AG08395 (cell line): ENCODE data around the gene LFNG.
A peak's percentile ranks its signal among the peaks of the same experiment; 100 is the strongest.

Experiments used
- DNase-seq: peaks from one replicate; pipeline ENCODE4 v3.0.0; 2012; ENCODE audit warnings: mixed read lengths, low spot score

The LFNG gene

GRCh38 chr7:2503056-2503941, 16.3 kb upstream of the LFNG start:
- DNase-seq, result no peak

GRCh38 chr7:2504128-2504888, 15.3 kb upstream of the LFNG start:
- no peak for DNase-seq

GRCh38 chr7:2504889-2505375, 14.6 kb upstream of the LFNG start:
- no peak for DNase-seq

GRCh38 chr7:2505401-2505800, 14.2 kb upstream of the LFNG start:
- no peak for DNase-seq

GRCh38 chr7:2507208-2507916, 12.2 kb upstream of the LFNG start:
- no peak for DNase-seq

- no peak for DNase-seq
These were observed 11.7 kb upstream of the LFNG start for GRCh38 chr7:2507917-2508306.

- peak; percentile 84 for DNase-seq
These were observed 11.0 kb upstream of the LFNG start for GRCh38 chr7:2508327-2509215.

- DNase-seq, result no peak
These were observed 10.2 kb upstream of the LFNG start for GRCh38 chr7:2509298-2509906.

GRCh38 chr7:2510130-2510776, 9.3 kb upstream of the LFNG start:
- no peak for DNase-seq

GRCh38 chr7:2510909-2511768, 8.4 kb upstream of the LFNG start:
- DNase-seq, result no peak

GRCh38 chr7:2511769-2512168, 7.8 kb upstream of the LFNG start:
- DNase-seq, result no peak

GRCh38 chr7:2512179-2512661, 7.4 kb upstream of the LFNG start:
- DNase-seq, result peak; percentile 59

GRCh38 chr7:2512713-2513112, 6.9 kb upstream of the LFNG start:
- no peak for DNase-seq

GRCh38 chr7:2513702-2514101, 5.9 kb upstream of the LFNG start:
- DNase-seq, result no peak

GRCh38 chr7:2514473-2515423, 4.8 kb upstream of the LFNG start:
- DNase-seq, result no peak

- peak; percentile 47 for DNase-seq
These were observed 4.0 kb upstream of the LFNG start for GRCh38 chr7:2515424-2516193.

- peak; percentile 46 for DNase-seq
These were observed 3.4 kb upstream of the LFNG start for GRCh38 chr7:2516194-2516555.
